Renal cortex interstitium (tissue), 11 donors: ENCODE results near the gene PDE8B. TPM values are rescaled to one million over a fixed set of nuclear protein-coding genes. Genes with fewer than 3 reads are reported as not detected.
"Not testable (repeated sequence)": the region's sequence is repeated elsewhere in the genome, so short reads cannot be mapped to it uniquely, and the experiment has no call there.

Experiments
- DNase-seq, 11 donors: peaks; one replicate each; pipeline ENCODE4 v3.0.0-alpha.2; 2013; ENCODE audit warnings: low read depth in 9 of 11, low spot score in 4 of 11; ENCODE audit errors: extremely low read depth in 1 of 11
- polyA plus RNA-seq, 3 donors: library from polyadenylated mRNA; unstranded; fragments of 120-200 nt; gene quantifications; one replicate each; pipeline ENCODE4 v1.2.1, GENCODE V29; 2013; ENCODE audit not compliant: insufficient read length in 3 of 3

Gene PDE8B
- polyA plus RNA-seq, 3 donors: 4.7 to 7.8 (median 4.7) TPM

DNA sequence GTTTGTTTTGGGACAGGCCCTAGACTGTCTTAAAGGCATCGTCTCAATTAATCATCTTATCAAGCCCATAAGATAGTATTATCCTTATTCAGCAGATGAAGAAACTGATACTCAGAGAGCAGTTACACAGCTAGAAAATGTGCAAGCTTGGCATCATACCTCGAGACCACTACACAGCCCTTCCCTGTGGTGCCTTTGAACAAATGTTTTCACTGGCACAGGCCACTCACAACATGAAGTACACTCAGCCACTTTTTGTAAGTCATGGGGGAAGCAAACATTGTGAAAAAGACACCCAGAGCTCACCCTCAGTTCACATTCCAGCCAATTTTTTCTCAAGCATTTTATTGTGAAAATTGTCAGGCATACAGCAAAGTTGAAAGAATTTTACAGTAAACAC lies 159.1 kb downstream of the PDE8B start:
- DNase-seq: no peak

DNA sequence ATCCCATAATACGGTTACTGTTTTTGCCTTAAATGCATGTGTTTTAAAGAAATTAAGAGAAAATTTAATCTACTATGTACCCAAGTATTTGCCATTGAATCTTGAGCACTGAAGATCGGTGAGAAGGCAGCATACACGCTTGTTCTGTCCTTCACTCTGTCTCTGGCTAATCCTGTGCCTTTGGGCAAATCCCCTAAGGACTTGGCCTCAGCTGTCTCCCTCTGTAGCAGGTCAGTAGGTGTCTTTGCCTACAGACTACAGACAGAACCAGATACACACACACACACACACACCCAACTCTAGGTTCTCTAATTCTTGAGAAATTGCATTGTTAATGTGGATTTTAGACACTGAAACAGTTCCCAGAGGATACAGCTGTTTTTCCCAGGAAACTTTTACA lies 164.2 kb downstream of the PDE8B start:
- no peak for DNase-seq

GRCh38 chr5:77376609-77377300 lies 166.3 kb downstream of the PDE8B start:
- no peak for DNase-seq

DNA sequence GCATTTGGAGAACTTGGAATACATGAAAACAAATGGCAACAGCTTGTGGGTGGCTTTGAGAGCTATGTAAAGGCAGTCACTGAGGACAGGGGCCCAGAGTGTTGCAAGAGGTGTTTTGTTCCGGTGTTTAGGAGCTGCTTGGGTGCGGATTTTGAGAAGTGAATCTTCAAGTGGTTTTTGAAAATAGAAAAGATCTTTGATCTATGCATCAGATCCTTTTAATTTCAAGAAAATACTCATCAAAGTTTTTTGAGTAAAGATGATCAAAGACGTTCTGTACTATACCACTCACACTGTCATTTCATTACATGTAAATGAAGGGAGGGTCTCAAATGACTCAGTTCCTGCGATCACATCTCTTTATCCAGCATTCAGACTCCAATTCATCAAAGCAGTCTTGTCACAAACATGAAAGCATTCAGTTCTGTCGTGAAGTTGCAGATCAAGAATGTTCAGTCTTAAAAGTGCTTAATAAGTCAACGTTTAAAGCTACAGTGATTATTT lies 169.1 kb downstream of the PDE8B start:
- DNase-seq: no peak

GRCh38 chr5:77380636-77381035 lies 170.2 kb downstream of the PDE8B start:
- DNase-seq: no peak

DNA sequence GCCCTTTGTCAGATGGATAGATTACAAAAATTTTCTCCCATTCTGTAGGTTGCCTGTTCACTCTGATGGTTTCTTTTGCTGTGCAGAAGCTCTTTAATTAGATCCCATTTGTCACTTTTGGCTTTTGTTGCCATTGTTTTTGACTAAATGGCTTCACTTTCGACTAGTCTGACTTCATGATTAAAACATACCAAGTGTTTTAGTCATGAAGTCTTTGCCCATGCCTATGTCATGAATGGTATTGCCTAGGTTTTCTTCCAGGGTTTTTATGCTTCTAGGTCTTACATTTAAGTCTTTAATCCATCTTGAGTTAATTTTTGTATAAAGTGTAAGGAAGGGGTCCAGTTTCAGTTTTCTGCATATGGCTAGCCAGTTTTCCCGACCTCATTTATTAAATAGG lies 172.9 kb downstream of the PDE8B start:
- DNase-seq: not testable (repeated sequence)

DNA sequence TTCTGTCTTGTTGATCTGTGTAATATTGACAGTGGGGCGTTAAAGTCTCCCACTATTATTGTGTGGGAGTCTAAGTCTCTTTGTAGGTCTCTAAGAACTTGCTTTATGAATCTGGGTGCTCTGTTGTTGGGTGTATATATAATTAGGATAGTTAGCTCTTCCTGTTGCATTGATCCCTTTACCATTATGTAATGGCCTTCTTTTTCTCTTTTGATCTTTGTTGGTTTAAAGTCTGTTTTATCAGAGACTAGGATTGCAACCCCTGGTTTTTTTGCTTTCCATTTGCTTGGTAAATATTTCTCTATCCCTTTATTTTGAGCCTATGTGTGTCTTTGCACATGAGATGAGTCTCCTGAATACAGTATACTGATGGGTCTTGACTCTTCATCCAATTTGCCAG lies 175.9 kb downstream of the PDE8B start:
- not testable (repeated sequence) for DNase-seq

GRCh38 chr5:77389746-77390145 lies 179.3 kb downstream of the PDE8B start:
- DNase-seq: no peak

- no peak for DNase-seq
Measured at GRCh38 chr5:77390221-77390620, 179.7 kb downstream of the PDE8B start.

- no peak for DNase-seq
Measured at GRCh38 chr5:77390795-77391194, 180.3 kb downstream of the PDE8B start.

GRCh38 chr5:77391240-77391765 lies 180.8 kb downstream of the PDE8B start:
- no peak for DNase-seq

DNA sequence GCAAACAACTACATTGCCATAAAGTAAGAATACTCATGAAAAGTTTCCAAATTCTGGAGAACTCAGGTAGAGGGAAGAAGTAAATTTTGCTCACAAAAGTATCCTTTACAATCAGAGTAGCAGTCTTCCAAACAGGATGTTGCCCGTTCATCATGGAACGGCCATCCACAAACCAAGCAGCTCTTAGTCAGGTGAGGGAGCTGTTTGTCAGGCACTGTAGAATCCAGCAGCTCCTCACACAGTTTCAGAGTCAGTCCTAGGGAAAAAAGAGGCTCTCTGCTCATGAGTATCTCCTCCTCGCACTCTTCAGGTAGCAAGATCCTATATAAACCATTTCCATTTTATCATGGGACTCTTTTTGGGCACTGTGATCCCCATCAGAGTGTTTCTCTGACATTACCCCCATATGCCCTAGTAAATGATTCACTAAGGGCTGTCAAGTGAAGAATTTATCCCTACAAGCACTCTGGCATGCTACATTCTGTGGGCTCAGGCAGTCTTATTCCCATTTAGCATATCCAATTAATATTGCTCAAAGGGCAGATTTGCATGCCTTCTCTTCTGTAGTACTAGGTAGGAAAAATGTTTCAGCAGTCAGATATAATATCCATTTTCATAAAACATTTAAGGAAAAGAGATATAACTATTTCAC lies 183.7 kb downstream of the PDE8B start:
- no peak for DNase-seq

DNA sequence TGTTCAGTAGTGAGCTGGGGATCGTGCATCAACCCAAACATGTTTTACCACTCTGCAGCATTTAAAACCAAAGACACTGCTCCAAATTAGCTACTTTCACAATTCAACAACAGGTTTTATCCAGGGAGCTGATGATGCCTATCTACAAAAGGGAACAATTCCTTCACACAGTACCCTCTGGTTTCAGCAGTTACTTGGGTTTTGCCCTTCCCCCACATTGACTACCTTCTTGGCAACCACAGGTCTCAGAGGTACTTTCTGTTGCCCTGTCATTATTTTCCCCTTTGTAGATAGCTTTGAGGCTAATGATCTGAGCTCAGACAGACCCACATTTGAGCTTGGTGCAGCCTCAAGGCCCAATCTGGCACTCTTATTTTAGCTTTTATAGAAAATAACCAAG lies 185.5 kb downstream of the PDE8B start:
- DNase-seq: no peak

DNA sequence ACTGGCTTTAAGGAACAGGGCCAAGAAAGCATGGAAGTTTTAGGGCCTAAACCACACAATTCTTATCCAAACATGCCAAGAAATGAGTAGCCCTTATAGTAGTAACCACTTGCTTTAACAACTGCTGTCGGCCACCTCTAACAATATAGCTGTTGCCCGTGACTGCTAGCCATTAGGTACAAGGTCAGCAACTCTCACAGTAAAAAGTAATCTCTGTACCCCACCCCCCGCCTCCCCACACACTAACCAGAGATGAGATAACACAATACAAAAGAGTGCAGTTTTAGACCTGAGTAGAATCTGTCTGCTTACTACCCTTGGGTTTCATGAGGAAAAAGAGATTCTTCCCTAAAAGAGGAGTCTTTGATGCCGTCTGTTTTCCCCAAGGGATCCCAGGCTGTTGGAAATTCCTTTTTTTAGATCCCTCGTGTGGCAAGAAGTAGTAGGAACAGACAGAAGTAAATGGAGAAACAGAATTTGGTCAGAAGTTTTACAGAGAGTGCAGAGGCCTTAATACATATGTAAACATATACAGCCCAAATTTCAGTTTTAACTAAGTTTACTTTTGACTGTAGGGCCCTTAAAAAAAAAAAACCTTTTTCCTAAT lies 187.3 kb downstream of the PDE8B start:
- DNase-seq: no peak

- no peak for DNase-seq
Measured at GRCh38 chr5:77398458-77398857, 188.0 kb downstream of the PDE8B start.

- no peak for DNase-seq
Measured at GRCh38 chr5:77398896-77399295, 188.4 kb downstream of the PDE8B start.

DNA sequence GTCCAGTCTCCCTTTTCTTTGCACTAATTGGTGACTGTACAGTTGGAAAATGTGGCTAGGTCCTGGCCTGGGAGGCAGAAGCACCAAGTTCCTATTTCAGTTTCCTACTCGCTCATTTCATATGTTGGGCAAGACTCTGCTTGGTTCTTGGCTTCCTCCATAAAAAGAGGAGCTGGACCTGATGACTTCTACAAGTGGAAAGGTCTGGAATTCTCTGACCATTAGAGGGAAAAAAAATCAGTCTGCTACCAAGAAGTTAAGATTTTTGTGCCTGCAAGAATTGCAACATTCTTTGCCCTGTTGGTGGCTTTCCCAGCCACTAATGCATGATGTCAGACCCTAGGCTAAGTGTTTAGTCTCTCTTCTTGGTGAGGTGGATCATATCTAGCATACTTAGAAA lies 190.2 kb downstream of the PDE8B start:
- no peak for DNase-seq

DNA sequence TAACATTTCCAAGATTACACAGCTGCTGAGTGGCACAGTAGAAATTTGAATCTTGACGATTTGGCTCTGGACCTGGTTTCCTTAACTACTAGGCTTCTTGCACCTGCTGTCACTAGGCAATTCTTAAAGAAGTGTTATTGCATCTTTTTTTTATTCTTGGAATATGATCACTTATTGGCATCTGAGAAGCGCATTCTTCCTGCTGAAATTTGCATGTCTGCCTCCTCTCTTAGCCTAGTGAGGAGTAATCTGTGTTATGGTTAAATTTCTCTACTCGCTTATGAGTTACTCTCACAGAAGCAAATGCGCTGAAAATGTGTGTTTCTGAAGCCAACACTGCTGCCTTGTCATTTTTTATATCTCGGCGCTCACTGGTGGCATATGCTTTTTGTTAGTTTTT lies 192.3 kb downstream of the PDE8B start:
- no peak for DNase-seq

DNA sequence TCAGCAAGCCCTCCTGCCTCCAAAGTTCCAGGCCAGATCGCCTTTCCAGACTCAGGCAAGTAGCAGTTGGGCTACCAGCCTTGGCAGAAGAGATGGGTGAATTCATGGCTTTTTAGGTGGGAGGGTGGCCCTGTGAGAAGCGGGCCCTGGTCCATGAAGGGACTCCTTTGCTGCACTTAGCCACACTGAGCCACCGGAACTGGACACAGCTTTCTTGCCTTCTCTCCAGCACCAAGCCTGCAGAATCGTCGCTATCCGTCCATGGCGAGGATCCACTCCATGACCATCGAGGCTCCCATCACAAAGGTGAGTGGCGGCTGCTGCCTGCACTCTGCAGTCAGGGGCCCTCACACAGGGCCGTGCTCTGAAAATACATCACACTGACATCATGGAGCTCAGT lies 196.7 kb downstream of the PDE8B start:
- no peak for DNase-seq
